Liver (tissue), 9 donors: Measurements from ENCODE around the gene HID1. TPM values are rescaled to one million over a fixed set of nuclear protein-coding genes. Genes with fewer than 3 reads are reported as not detected.

ENCODE experiments used
- DNase-seq: peaks from one replicate; pipeline ENCODE4 v3.0.0-alpha.2; 2017; ENCODE audit warnings: low spot score
- H3K27ac ChIP-seq, 2 donors: one replicate each; pipeline ENCODE4 v1.7.0; 2013; ENCODE audit warnings: inconsistent platforms in 2 of 2, low read length in 2 of 2, control low read depth in 1 of 2, low read depth in 1 of 2, mild to moderate bottlenecking in 1 of 2
- H3K27me3 ChIP-seq, 4 donors: one replicate each; pipeline versions ENCODE4 v1.6.1 to v1.7.0; 2013; ENCODE audit warnings: low read length in 3 of 4, inconsistent platforms in 1 of 4, mild to moderate bottlenecking in 1 of 4, moderate library complexity in 1 of 4; ENCODE audit not compliant: control insufficient read depth in 4 of 4, insufficient read depth in 4 of 4
- H3K36me3 ChIP-seq, 4 donors: one replicate each; pipeline versions ENCODE4 v1.6.1 to v1.7.0; 2013; ENCODE audit warnings: low read length in 3 of 4, mild to moderate bottlenecking in 3 of 4, low read depth in 1 of 4, moderate library complexity in 1 of 4; ENCODE audit not compliant: control insufficient read depth in 4 of 4, insufficient read depth in 3 of 4
- H3K4me1 ChIP-seq, 4 donors: one replicate each; pipeline versions ENCODE4 v1.6.1 to v1.7.0; 2013; ENCODE audit warnings: low read length in 3 of 4, mild to moderate bottlenecking in 3 of 4, moderate library complexity in 1 of 4; ENCODE audit not compliant: control insufficient read depth in 4 of 4, insufficient read depth in 4 of 4
- H3K4me3 ChIP-seq, 3 donors: one replicate each; pipeline versions ENCODE4 v1.6.1 to v1.7.0; 2013; ENCODE audit warnings: low read length in 3 of 3, control low read depth in 1 of 3, low read depth in 1 of 3, mild to moderate bottlenecking in 1 of 3
- H3K9ac ChIP-seq, 2 donors: one replicate each; pipeline ENCODE4 v1.7.0; 2013; ENCODE audit warnings: low read length in 2 of 2, mild to moderate bottlenecking in 2 of 2, moderate library complexity in 2 of 2, control low read depth in 1 of 2, low read depth in 1 of 2
- H3K9me3 ChIP-seq, 4 donors: one replicate each; pipeline versions ENCODE4 v1.6.1 to v1.7.0; 2013; ENCODE audit warnings: low read length in 3 of 4; ENCODE audit not compliant: control insufficient read depth in 4 of 4
- FOXA2 ChIP-seq: IDR thresholded peaks from 2 replicates; pipeline ENCODE4 v1.6.1; 2016; ENCODE audit warnings: antibody characterized with exemption
- GABPA ChIP-seq, 2 donors: IDR thresholded peaks in 1 of 2; conservative IDR thresholded peaks in 1 of 2; 2 replicates each; pipeline ENCODE4 v1.6.1; 2016; ENCODE audit warnings: antibody characterized with exemption in 2 of 2, mild to moderate bottlenecking in 1 of 2, moderate library complexity in 1 of 2
- HNF4G ChIP-seq: IDR thresholded peaks from 2 replicates; pipeline ENCODE4 v1.6.1; 2016; ENCODE audit warnings: antibody characterized with exemption
- NR2F2 ChIP-seq: IDR thresholded peaks from 2 replicates; pipeline ENCODE4 v1.6.1; 2016; ENCODE audit warnings: antibody characterized with exemption
- RAD21 ChIP-seq, 2 donors: IDR thresholded peaks; 2 replicates each; pipeline ENCODE4 v1.6.1; 2016; ENCODE audit warnings: antibody characterized with exemption in 2 of 2, mild to moderate bottlenecking in 2 of 2
- RXRA ChIP-seq, 2 donors: IDR thresholded peaks; 2 replicates each; pipeline ENCODE4 v1.6.1; 2017 to 2018; ENCODE audit warnings: antibody characterized with exemption in 2 of 2, mild to moderate bottlenecking in 1 of 2
- SP1 ChIP-seq: IDR thresholded peaks from 2 replicates; pipeline ENCODE4 v1.6.1; 2018; ENCODE audit warnings: antibody characterized with exemption, mild to moderate bottlenecking
- TAF1 ChIP-seq: conservative IDR thresholded peaks from 2 replicates; pipeline ENCODE4 v1.6.1; 2016; ENCODE audit warnings: antibody characterized with exemption, mild to moderate bottlenecking
- YY1 ChIP-seq: IDR thresholded peaks from 2 replicates; pipeline ENCODE4 v1.6.1; 2016; ENCODE audit warnings: antibody characterized with exemption, mild to moderate bottlenecking
- WGBS: extraction: QIAGEN DNeasy Blood & Tissue Kit; methylation state at CpG from one replicate; pipeline ENCODE4 v1.1.7; 2013; 5-methylcytosine and 5-hydroxymethylcytosine counted together
- polyA plus RNA-seq, 2 donors: library from polyadenylated mRNA; stranded (reverse) in 1 of 2; unstranded in 1 of 2; fragments of 200-250 nt in 1 of 2; fragments of >200 nt in 1 of 2; fragmentation: Nextera tagmentation in 1 of 2; extraction: Ambion mirVana in 1 of 2; gene quantifications; one replicate each; pipeline versions ENCODE4 v1.2.1 to v1.2.3, GENCODE V29; 2013 to 2015
- total RNA-seq, 2 donors: library from RNA; depleted of rRNA; stranded (reverse); fragments of >200 nt; gene quantifications; one replicate each; pipeline ENCODE4 v1.2.3, GENCODE V29; 2014
- TF ChIP-seq, protein P1 (sequence below): fragments of 150-350 bp; IDR thresholded peaks from 2 replicates; pipeline ENCODE4 v1.5.1; 2017; ENCODE audit warnings: improper control_type of control experiment, low read depth, low read length; ENCODE audit not compliant: missing input control
- TF ChIP-seq, protein P2 (sequence below): IDR thresholded peaks from 2 replicates; pipeline ENCODE4 v1.6.1; 2016; ENCODE audit warnings: antibody characterized with exemption
- TF ChIP-seq, protein P3 (sequence below): IDR thresholded peaks from 2 replicates; pipeline ENCODE4 v1.6.1; 2016; ENCODE audit warnings: antibody characterized with exemption, mild to moderate bottlenecking
- TF ChIP-seq, protein P4 (sequence below): IDR thresholded peaks from 2 replicates; pipeline ENCODE4 v1.6.1; 2016; ENCODE audit warnings: antibody characterized with exemption
- TF ChIP-seq, protein P5 (sequence below): IDR thresholded peaks from 2 replicates; pipeline ENCODE4 v1.6.1; 2016; ENCODE audit warnings: antibody characterized with exemption
- donor health status: healthy.
- donor health status: healthy.
- donor health status: healthy.
- donor health status: healthy.
- donor health status: healthy.

Gene HID1
- total and polyA plus RNA-seq, 4 donors: 2.7 to 6.2 (median 3.7) TPM

DNA sequence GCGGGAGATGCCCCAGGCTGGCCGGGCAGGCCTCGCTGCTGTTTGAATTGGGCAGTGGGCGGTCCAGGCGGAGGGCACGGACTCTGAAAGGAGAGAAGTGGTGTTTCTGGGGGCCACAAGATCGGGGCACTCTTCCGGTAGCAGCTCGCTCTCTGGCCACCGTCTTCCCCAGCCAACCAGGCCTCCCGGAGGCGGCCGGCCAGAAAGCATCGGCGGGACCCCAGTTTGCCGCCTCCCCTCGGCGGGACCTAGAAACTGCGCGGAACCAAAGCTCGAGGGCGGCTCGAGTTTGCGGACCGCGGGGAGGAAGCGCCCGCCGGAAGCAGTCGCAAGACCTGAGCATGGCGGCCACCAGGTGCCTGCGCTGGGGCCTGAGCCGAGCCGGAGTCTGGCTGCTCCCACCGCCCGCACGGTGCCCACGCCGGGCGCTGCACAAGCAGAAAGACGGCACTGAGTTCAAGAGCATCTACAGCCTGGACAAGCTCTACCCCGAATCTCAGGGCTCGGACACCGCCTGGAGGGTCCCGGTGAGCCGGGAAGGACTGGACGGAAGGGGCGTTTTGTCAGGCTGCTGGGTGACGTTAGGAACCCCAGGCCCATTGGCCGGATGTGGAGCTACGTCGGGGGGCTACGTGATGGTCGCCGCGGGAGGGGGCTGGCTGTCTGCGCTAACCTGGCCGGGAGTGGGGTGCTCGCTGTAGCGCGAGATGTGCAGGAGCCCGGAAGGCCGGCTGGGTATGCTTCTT lies 40.0 kb upstream of the HID1 start, which contains the start of gene MRPL58:
Gene MRPL58, plus strand, starts transcription at position 325 of the 746 bp plus-strand sequence. Its CDS starts 17 bp downstream, at position 342.
- peaks cover 4 to 20% (median 14%) of the 10 kb centered on the region in 4 donors for H3K4me1 ChIP-seq
- peak within 1 kb of the TSS; percentile 87 to 91 (median 90) for H3K4me3 ChIP-seq
- TF ChIP-seq YY1 (peak; percentile 91), GABPA (IDR thresholded peaks at IDR 0.05 in 1 of 2, conservative IDR thresholded peaks at IDR 0.05 in 1 of 2) (peak; percentile 72 to 91), SP1 (no peak), TAF1 (no peak), HNF4G (no peak), RAD21 (IDR thresholded peaks at IDR 0.05) (peak; percentile 46 to 56), FOXA2 (no peak), NR2F2 (no peak)
- TF ChIP-seq, protein P1, sequence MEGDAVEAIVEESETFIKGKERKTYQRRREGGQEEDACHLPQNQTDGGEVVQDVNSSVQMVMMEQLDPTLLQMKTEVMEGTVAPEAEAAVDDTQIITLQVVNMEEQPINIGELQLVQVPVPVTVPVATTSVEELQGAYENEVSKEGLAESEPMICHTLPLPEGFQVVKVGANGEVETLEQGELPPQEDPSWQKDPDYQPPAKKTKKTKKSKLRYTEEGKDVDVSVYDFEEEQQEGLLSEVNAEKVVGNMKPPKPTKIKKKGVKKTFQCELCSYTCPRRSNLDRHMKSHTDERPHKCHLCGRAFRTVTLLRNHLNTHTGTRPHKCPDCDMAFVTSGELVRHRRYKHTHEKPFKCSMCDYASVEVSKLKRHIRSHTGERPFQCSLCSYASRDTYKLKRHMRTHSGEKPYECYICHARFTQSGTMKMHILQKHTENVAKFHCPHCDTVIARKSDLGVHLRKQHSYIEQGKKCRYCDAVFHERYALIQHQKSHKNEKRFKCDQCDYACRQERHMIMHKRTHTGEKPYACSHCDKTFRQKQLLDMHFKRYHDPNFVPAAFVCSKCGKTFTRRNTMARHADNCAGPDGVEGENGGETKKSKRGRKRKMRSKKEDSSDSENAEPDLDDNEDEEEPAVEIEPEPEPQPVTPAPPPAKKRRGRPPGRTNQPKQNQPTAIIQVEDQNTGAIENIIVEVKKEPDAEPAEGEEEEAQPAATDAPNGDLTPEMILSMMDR: peak; percentile 31
- TF ChIP-seq, protein P2, sequence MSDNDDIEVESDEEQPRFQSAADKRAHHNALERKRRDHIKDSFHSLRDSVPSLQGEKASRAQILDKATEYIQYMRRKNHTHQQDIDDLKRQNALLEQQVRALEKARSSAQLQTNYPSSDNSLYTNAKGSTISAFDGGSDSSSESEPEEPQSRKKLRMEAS: no peak
- TF ChIP-seq, protein P3, sequence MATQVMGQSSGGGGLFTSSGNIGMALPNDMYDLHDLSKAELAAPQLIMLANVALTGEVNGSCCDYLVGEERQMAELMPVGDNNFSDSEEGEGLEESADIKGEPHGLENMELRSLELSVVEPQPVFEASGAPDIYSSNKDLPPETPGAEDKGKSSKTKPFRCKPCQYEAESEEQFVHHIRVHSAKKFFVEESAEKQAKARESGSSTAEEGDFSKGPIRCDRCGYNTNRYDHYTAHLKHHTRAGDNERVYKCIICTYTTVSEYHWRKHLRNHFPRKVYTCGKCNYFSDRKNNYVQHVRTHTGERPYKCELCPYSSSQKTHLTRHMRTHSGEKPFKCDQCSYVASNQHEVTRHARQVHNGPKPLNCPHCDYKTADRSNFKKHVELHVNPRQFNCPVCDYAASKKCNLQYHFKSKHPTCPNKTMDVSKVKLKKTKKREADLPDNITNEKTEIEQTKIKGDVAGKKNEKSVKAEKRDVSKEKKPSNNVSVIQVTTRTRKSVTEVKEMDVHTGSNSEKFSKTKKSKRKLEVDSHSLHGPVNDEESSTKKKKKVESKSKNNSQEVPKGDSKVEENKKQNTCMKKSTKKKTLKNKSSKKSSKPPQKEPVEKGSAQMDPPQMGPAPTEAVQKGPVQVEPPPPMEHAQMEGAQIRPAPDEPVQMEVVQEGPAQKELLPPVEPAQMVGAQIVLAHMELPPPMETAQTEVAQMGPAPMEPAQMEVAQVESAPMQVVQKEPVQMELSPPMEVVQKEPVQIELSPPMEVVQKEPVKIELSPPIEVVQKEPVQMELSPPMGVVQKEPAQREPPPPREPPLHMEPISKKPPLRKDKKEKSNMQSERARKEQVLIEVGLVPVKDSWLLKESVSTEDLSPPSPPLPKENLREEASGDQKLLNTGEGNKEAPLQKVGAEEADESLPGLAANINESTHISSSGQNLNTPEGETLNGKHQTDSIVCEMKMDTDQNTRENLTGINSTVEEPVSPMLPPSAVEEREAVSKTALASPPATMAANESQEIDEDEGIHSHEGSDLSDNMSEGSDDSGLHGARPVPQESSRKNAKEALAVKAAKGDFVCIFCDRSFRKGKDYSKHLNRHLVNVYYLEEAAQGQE: no peak
- TF ChIP-seq, protein P4, sequence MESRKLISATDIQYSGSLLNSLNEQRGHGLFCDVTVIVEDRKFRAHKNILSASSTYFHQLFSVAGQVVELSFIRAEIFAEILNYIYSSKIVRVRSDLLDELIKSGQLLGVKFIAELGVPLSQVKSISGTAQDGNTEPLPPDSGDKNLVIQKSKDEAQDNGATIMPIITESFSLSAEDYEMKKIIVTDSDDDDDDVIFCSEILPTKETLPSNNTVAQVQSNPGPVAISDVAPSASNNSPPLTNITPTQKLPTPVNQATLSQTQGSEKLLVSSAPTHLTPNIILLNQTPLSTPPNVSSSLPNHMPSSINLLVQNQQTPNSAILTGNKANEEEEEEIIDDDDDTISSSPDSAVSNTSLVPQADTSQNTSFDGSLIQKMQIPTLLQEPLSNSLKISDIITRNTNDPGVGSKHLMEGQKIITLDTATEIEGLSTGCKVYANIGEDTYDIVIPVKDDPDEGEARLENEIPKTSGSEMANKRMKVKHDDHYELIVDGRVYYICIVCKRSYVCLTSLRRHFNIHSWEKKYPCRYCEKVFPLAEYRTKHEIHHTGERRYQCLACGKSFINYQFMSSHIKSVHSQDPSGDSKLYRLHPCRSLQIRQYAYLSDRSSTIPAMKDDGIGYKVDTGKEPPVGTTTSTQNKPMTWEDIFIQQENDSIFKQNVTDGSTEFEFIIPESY: no peak
- 2% methylated on average over 63 of the region's 63 CpGs for WGBS
- H3K27me3 ChIP-seq: no peaks in the 10 kb centered on the region
- peak within 1 kb of the TSS; percentile 42 to 72 for H3K27ac ChIP-seq
- peak; percentile 84 for DNase-seq
- peak within 1 kb of the TSS; percentile 9 to 75 for H3K9ac ChIP-seq
- H3K36me3 ChIP-seq: peaks cover 0 to 3% (median 1%) of the 10 kb centered on the region in 4 donors
- H3K9me3 ChIP-seq: no peaks in the 10 kb centered on the region

DNA sequence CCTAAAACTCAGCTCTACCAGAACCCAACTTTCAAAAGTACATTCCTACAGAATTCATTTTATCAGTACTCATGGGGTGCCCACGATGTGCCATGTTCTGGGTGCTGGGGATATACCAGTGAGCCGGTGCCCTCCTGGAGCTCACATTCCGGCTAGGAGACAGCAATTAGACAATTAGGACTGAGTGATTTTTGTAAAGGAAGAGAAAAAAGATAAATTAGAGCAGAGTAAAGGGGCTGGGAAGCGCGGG lies 39.5 kb upstream of the HID1 start:
- Histone ChIP-seq H3K36me3 (peaks cover 0 to 3% (median 1%) of the 10 kb centered on the region in 4 donors), H3K27ac (peak overlapping the region; percentile 42 to 72), H3K4me3 (peak overlapping the region; percentile 87 to 91 (median 90)), H3K4me1 (peaks cover 4 to 20% (median 14%) of the 10 kb centered on the region in 4 donors), H3K27me3 (no peaks in the 10 kb centered on the region), H3K9me3 (no peaks in the 10 kb centered on the region), H3K9ac (no peak overlapping the region)
- no peak for DNase-seq
- WGBS: 17% methylated on average over 5 of the region's 5 CpGs
- TF ChIP-seq, protein P5, sequence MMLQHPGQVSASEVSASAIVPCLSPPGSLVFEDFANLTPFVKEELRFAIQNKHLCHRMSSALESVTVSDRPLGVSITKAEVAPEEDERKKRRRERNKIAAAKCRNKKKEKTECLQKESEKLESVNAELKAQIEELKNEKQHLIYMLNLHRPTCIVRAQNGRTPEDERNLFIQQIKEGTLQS: no peak
- TF ChIP-seq TAF1 (no peak), GABPA (IDR thresholded peaks at IDR 0.05 in 1 of 2, conservative IDR thresholded peaks at IDR 0.05 in 1 of 2) (no peak), YY1 (no peak), RXRA (IDR thresholded peaks at IDR 0.05) (no peak)
